Erythroblast (primary cell): ENCODE measurements around the gene CCR3.
"Not testable (repeated sequence)": the region's sequence is repeated elsewhere in the genome, so short reads cannot be mapped to it uniquely, and the experiment has no call there.

Experiments used
- GATA1 ChIP-seq: IDR thresholded peaks from 2 replicates; pipeline ENCODE4 v1.6.1; 2011; ENCODE audit warnings: low read depth, mild to moderate bottlenecking, control low read depth, low read length, moderate library complexity
- POLR2A ChIP-seq: IDR thresholded peaks from 2 replicates; pipeline ENCODE4 v1.6.1; 2011; ENCODE audit warnings: mild to moderate bottlenecking, low read length

DNA sequence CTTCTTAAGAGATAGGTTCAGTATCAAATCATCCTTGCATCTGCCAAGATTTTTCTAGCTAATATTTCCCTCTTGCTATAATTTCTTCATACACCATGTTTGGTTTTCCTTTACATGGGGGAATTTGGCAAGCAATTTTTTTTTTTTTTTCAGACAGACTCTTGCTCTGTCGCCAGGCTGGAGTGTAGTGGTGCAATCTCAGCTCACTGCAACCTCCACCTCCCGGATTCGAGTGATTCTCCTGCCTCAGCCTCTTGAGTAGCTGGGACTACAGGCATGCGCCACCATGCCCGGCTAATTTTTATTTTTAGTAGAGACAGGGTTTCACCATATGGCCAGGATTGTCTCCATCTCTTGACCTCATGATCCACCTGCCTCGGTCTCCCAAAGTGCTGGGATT is 34.7 kb upstream of the CCR3 start:
- TF ChIP-seq POLR2A, GATA1: not testable (repeated sequence)
